Activated CD4-positive, alpha-beta T cell treated with anti-CD3 and anti-CD28 coated beads for 1 hour (primary cell): ENCODE measurements around the gene MAEA.
"Not testable (repeated sequence)": the region's sequence is repeated elsewhere in the genome, so short reads cannot be mapped to it uniquely, and the experiment has no call there.

Experiments used
- DNase-seq: peaks from one replicate; pipeline ENCODE4 v3.0.0-alpha.2; 2020

The MAEA gene

DNA sequence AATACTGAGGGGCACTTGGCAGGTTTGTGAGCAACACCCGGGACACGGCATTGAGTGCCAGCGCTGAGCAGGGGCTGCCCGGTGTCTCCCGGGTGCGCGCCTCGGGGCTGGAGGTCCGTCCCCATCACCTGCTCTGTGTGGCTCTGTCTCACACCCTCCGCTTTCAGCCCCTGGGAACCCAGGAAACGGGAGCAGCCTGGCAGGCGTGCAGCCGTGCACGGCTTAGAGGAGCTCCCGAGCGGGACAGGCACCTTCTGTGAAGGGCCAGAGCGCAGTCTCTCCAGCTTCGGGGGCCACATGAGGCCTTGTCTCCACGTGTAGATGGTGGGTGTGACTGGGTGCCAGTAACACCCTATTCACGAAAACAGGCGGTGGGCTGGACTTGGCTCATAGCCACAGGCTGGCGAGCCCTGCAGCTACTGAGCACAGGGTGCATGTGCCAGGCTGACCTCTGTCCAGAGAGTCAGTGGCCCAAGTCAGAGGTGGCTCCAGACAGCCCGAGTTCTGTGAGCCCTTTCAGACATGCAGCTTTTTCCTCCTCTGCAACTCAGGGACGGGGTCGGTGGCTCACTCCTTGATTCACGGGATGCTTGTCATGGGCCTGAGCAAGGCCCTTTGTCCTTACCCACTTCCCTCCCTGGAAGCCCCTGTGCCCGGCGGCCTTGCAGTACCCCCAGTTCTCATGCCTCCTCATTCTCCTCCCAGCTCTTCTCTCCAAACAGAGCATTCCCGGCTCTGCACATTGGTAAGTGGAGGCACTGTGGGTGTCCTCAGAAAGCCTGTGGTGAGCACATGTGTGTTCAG lies 80.8 kb downstream of the MAEA start:
- no peak for DNase-seq

GRCh38 chr4:1371176-1372165 lies 81.8 kb downstream of the MAEA start:
- no peak for DNase-seq

- DNase-seq: not testable (repeated sequence)
Observed at GRCh38 chr4:1372576-1372975, 82.9 kb downstream of the MAEA start.

DNA sequence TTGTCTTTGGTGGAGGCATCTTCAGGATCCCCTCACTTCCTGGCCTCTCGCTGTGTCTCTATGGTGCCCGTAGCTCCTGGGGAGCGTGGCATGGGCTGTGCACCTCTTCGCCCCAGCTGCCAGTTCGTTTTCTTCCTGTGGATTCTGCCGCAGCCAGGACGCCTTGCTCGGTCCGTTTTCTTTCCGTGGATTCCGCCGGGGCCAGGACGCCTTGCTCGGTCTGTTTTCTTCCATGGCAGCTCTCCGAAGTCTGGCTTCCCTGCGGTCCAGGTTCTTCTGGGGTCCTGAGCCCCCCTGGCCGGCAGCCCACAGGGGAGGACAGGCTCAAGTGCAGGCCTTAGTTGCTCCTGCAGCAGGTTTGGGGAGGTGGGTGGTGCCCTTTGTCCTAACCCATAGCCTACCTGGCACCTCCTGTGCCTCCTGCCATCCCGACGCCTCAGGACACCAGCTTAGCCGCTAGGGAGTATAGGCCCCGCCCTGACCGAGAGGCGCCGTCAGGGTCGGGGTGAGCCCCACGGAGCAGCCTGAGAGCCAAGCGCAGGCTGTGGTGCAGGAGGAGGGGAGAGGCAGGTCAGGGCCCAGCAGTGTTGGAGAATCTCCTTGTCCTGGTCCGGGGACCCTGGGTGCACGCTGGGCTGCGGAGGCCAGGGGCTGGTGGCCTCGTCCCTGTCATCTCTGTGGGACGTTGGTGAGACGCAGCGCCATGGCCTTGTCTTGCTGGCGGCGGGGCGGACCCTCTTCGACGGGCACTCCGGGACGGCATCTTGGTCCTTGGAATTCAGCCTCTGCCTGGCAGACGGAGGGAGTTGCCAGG lies 84.4 kb downstream of the MAEA start:
- DNase-seq: no peak

GRCh38 chr4:1374706-1375045 lies 85.0 kb downstream of the MAEA start:
- no peak for DNase-seq

DNA sequence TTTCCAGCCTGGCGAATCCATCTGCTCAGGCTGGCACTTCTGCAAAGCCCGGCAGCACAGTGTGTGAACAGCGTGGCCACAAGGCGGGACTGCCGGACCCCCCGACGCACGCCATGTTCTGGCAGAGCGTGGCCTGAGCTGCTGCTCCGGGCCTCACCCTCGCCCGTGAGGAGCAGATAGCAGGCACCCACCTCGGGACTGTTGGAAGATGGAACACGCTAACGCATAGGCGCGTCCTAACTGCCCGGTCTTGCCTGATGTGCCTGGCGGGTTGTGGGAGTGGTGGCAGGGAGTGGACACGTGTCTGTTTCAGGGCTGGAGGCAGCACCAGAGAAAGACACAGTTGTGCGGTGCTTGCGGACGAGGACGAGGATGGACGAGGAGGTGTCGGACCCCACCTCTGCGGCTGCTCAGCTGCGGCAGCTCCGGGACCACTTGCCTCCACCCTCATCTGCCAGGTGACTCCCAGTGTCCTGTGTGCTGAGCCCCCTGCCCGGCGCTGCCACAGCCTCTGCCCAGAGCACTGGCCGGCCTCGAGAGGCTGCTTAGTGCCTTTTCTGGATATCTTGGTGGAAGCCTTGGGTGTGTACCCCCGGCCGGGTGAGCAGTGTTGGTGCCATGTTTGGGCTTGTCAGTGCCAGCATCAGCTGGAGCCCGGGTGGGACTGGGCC lies 85.5 kb downstream of the MAEA start:
- DNase-seq: no peak

GRCh38 chr4:1375761-1376322 lies 86.2 kb downstream of the MAEA start:
- no peak for DNase-seq

DNA sequence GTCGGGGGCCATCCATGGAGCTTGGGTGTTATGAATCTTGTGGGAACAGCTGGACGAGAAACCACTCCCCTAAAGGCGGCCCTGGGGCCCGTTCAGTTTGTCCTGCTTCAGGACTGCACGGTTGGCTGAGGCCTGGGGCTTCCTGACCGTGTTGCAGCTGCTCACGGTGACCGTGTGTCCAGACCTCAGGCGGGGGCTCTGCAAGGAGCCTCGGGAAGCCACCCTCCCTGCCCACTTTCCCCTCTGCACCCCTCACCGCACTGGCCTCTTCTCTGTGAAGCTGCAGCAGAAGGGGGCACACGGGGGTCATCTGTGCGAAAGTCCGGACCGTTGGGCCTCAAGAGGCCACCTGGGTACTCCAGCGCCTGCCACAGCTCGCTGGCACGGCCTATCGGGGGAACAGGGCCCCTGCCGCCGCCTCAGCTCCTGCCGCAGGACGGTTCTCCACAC lies 86.7 kb downstream of the MAEA start:
- no peak for DNase-seq

- DNase-seq: no peak
Observed at GRCh38 chr4:1376841-1377605, 87.3 kb downstream of the MAEA start.

GRCh38 chr4:1377606-1378261 lies 88.0 kb downstream of the MAEA start:
- no peak for DNase-seq

GRCh38 chr4:1378559-1379231 lies 89.0 kb downstream of the MAEA start:
- no peak for DNase-seq

- no peak for DNase-seq
Observed at GRCh38 chr4:1379351-1379781, 89.7 kb downstream of the MAEA start.

- no peak for DNase-seq
Observed at GRCh38 chr4:1379801-1380331, 90.2 kb downstream of the MAEA start.

- DNase-seq: no peak
Observed at GRCh38 chr4:1380368-1381151, 90.9 kb downstream of the MAEA start.

- no peak for DNase-seq
Observed at GRCh38 chr4:1381181-1381621, 91.5 kb downstream of the MAEA start.

DNA sequence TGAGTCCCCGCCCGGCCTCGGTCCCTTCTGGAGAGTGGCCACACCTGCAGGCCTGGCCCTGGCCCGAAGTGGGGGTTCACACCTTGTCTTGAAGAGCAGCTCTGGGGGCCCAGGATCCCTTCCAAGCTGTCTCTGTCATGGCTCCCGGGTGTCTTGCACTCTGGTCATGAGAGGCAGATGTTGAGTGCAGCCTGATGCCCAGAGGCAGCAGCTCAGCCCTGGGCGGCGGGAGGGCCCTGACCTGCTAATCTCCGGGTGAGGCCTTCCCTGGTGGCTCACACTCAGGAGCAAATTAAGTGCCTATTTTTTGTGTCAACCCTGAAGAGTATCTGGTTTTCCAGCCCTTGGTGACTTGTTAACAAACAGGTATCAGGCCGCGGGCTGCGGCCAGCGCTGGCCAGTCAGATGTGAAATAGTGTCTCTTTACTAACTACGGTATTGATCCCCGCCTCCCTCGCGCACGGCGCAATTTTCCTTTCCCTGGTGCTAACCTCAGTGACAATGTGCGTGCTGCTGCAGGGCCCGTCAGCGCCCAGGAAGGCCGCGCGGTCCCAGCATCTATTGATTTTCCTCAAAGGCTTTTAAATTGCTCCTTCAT lies 92.4 kb downstream of the MAEA start:
- no peak for DNase-seq

DNA sequence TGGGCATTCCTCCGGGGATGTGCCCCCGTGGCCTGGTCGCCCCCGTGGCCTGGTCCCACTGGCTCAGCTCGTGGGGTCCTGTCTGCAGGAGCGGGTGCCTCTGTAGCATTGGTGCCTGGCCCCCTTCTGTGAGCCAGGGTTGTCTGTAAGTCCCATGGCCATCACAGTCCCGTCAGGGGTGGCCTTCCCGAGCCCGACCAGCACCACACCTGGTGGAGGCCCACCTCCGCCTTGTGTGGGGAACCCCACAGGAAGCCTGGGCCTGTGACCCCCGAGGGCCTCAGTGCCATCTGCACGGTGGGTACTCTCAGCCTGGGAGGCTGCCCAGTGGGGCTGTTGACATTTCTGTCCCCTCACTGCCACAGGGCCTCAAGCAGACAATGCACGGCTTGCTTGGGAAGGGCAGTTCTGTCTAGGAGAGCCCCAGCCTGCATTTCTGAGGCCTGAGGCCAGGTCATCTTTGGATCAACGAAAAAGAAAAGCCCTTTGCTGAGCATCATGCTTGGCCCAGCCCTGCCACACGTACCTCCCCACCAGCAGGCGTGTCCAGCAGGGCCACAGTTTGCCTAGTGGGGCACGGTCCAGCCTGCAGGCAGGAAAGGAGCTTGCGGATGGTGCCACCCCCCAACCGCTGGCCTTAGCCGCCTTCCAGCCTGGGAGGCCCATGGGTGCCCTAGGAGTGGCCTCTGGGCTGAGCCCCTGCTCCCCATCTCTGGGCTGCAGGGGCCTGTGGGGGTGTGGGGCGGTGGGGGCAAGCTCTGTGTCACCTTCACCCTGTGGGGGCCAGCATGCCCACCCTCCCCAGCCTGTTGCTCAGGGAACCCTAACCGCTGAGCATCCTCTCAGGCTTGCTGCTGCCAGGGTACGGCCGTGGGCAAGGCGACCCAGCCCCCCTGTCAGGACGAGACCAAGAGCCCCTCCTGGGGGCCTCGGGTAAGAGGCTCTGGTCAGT lies 93.4 kb downstream of the MAEA start:
- DNase-seq: no peak
